Measurements from ENCODE around the gene LCN1. TPM values are rescaled to one million over a fixed set of nuclear protein-coding genes. Genes with fewer than 3 reads are reported as not detected.

LCN1 gene
- total RNA-seq, 1 donor from 2014 or later, result not detected

DNA sequence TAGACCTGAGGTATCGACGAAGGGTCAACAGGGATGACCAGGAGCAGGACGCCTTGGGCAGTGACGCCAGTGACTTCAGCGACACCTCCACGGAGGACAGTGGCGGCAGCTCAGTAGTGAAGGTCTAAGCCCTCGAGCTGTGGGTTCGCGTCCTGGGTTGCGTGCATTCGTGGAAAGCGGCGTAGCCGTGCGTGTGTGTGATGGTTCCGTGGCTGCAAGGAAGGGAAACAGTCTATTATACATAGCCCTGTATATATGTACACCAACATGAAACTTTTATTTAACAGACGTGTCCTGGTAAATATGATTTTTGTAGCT is 33.3 kb upstream of the LCN1 start:
- peaks cover 13% of the 10 kb centered on the region for H3K36me3 Mint-ChIP-seq (ENCODE audit: low read depth, unreplicated experiment)
- H3K27ac Mint-ChIP-seq (ENCODE audit: unreplicated experiment), result no peak overlapping the region
- no peak for DNase-seq (ENCODE audit: low spot score)
- H3K4me3 Mint-ChIP-seq (ENCODE audit: unreplicated experiment), result no peak overlapping the region
- TF ChIP-seq, protein P1, sequence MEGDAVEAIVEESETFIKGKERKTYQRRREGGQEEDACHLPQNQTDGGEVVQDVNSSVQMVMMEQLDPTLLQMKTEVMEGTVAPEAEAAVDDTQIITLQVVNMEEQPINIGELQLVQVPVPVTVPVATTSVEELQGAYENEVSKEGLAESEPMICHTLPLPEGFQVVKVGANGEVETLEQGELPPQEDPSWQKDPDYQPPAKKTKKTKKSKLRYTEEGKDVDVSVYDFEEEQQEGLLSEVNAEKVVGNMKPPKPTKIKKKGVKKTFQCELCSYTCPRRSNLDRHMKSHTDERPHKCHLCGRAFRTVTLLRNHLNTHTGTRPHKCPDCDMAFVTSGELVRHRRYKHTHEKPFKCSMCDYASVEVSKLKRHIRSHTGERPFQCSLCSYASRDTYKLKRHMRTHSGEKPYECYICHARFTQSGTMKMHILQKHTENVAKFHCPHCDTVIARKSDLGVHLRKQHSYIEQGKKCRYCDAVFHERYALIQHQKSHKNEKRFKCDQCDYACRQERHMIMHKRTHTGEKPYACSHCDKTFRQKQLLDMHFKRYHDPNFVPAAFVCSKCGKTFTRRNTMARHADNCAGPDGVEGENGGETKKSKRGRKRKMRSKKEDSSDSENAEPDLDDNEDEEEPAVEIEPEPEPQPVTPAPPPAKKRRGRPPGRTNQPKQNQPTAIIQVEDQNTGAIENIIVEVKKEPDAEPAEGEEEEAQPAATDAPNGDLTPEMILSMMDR (IDR thresholded peaks at IDR 0.05; ENCODE audit: unreplicated experiment), result no peak
- no peaks in the 10 kb centered on the region for H3K4me1 Mint-ChIP-seq (ENCODE audit: unreplicated experiment)
- peaks cover 6% of the 10 kb centered on the region for H3K27me3 Mint-ChIP-seq (ENCODE audit: unreplicated experiment)
- H3K9me3 Mint-ChIP-seq (ENCODE audit: unreplicated experiment), result no peaks in the 10 kb centered on the region

DNA sequence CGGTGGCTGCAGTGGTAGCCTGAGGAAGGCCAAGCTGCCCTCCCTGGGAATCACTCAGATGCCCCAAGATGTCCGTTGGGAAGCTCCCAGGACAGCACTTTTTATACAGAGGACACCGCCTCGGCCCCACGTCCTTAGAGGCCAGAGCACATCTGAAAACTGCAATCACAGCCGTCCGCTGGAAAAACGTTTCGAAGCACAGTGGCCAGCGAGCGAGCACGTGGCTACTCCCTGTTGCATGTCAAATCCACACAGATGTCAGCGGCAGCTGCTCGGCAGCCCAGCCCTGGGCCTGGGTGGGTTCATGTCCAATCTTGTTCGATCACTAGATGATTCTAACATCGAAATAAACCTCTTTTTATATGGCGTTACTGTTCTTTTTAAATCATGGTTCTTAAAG is 32.7 kb upstream of the LCN1 start:
- H3K36me3 Mint-ChIP-seq (ENCODE audit: low read depth, unreplicated experiment), result peaks cover 13% of the 10 kb centered on the region
- TF ChIP-seq, protein P1 (IDR thresholded peaks at IDR 0.05; ENCODE audit: unreplicated experiment), result no peak
- H3K27ac Mint-ChIP-seq (ENCODE audit: unreplicated experiment), result no peak overlapping the region
- no peaks in the 10 kb centered on the region for H3K9me3 Mint-ChIP-seq (ENCODE audit: unreplicated experiment)
- no peaks in the 10 kb centered on the region for H3K4me1 Mint-ChIP-seq (ENCODE audit: unreplicated experiment)
- H3K4me3 Mint-ChIP-seq (ENCODE audit: unreplicated experiment), result no peak overlapping the region
- H3K27me3 Mint-ChIP-seq (ENCODE audit: unreplicated experiment), result peaks cover 6% of the 10 kb centered on the region
- DNase-seq (ENCODE audit: low spot score), result no peak

DNA sequence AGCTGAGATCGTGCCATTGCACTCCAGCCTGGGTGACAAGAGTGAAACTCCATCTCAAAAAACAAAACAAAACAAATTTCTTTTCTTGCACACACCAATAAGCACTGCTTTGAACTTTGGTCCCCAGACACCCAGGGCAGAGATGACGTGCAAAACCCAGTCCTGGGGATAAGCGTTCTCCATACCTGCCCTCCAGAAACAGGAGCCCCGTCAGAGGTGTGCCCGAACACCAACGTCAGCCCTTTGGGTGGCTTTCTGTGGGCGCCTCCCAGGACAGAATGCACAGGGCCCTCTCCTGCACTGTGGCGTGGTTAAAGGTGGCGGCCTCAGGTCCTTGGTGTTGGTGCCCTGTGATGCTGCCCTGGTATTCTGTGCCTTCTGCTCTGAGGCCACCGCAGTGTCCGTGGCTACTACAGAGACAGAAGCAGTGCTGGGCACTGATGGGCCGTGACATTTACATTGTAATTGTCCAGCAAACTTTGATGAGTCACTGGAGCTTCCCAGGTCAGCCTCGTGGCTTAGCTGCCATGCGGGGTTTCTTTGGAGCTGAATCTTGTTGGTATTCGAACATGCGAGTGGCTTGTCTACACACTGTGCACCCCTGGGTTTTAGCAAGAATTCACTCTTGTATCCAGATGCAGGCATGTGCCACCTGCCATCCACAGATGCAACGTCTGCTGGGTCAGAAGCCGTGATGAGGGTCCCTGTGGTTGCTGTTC is 31.9 kb upstream of the LCN1 start:
- Mint-ChIP-seq H3K36me3 (ENCODE audit: low read depth, unreplicated experiment) (peaks cover 10% of the 10 kb centered on the region), H3K27ac (ENCODE audit: unreplicated experiment) (no peak overlapping the region), H3K27me3 (ENCODE audit: unreplicated experiment) (peaks cover 6% of the 10 kb centered on the region), H3K4me3 (ENCODE audit: unreplicated experiment) (no peak overlapping the region), H3K4me1 (ENCODE audit: unreplicated experiment) (no peaks in the 10 kb centered on the region), H3K9me3 (ENCODE audit: unreplicated experiment) (no peaks in the 10 kb centered on the region)
- DNase-seq (ENCODE audit: low spot score), result no peak
- TF ChIP-seq, protein P1 (IDR thresholded peaks at IDR 0.05; ENCODE audit: unreplicated experiment), result no peak

DNA sequence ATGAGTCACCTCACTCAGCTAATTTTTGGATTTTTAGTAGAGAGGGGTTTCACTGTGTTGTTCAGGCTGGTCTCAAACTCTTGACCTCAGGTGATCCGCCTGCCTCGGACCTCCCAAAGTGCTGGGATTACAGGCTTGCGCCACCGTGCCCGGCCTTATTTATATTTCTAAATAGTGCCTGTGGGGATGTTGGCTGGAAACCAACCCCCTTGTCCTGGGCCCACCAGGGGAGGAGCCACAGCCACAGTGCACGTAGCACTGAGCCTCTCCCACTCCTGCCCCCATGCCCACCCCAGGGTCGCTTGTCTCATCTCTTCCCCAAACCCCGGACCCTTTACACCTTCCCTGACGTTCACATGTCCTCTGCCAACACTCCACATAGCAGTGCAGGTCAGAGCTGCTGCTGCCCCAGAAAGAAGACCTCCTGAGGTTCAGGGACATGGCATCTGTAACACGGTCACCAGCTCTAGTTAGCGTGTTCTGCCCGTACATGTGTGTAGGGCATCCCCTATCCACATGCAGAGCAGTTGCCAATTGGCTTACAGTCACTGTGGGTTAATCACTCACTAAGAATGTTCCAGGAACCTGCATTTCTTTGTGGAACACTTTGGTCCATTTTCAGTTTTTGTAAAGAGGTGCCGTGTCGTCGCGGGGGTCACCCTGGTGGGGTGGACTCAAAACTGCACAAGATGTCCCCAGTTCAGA is 30.9 kb upstream of the LCN1 start:
- DNase-seq (ENCODE audit: low spot score), result no peak
- H3K27me3 Mint-ChIP-seq (ENCODE audit: unreplicated experiment), result peaks cover 3% of the 10 kb centered on the region
- peaks cover 3% of the 10 kb centered on the region for H3K36me3 Mint-ChIP-seq (ENCODE audit: low read depth, unreplicated experiment)
- H3K27ac Mint-ChIP-seq (ENCODE audit: unreplicated experiment), result no peak overlapping the region
- TF ChIP-seq, protein P1 (IDR thresholded peaks at IDR 0.05; ENCODE audit: unreplicated experiment), result no peak
- H3K4me1 Mint-ChIP-seq (ENCODE audit: unreplicated experiment), result no peaks in the 10 kb centered on the region
- H3K4me3 Mint-ChIP-seq (ENCODE audit: unreplicated experiment), result no peak overlapping the region
- H3K9me3 Mint-ChIP-seq (ENCODE audit: unreplicated experiment), result no peaks in the 10 kb centered on the region

DNA sequence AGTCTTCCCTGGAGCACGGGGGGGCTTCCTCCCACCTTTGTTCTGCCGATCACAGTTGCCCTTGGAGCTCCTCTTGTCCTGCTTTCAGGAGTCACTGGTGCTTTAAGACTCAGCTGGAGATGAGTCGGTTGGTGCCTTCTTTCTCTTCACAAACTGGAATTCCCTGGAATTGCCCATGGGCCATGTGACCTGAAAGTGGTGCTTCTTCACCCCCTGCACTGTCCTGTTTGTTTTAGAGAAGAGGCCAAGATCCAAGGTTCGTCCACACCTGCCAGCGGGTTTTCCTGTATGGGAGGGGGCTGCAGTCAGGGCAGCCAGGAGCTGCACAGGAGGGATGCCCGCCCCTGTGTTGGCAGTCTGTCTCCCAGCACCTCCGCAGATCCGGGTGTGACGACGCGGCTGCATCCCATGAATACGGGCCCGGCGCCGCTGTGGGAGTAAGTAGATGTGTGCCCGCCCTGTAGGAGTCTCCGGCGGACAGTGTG is 30.2 kb upstream of the LCN1 start:
- Mint-ChIP-seq H3K9me3 (ENCODE audit: unreplicated experiment) (no peaks in the 10 kb centered on the region), H3K4me3 (ENCODE audit: unreplicated experiment) (no peak overlapping the region)

More for the DNA sequence above, 30.2 kb upstream of the LCN1 start:
- Mint-ChIP-seq H3K27me3 (ENCODE audit: unreplicated experiment) (peaks cover 2% of the 10 kb centered on the region), H3K4me1 (ENCODE audit: unreplicated experiment) (no peaks in the 10 kb centered on the region), H3K27ac (ENCODE audit: unreplicated experiment) (no peak overlapping the region), H3K36me3 (ENCODE audit: low read depth, unreplicated experiment) (no peaks in the 10 kb centered on the region)
- TF ChIP-seq, protein P1 (IDR thresholded peaks at IDR 0.05; ENCODE audit: unreplicated experiment), result no peak
- no peak for DNase-seq (ENCODE audit: low spot score)

All from endothelial cell (in vitro differentiated cells).